HEK293 (cell line): ENCODE results near the gene ABR.
A peak's percentile ranks its signal among the peaks of the same experiment; 100 is the strongest.
"Not testable (repeated sequence)": the region's sequence is repeated elsewhere in the genome, so short reads cannot be mapped to it uniquely, and the experiment has no call there.

Experiments
- CTCF ChIA-PET: fragments of 350-600 bp; formaldehyde crosslinking; extraction: SDS; loops from one replicate; lab custom pipeline; 2021; ENCODE audit warnings: antibody characterized with exemption; lab: Yijun Ruan, JAX
- POLR2A ChIA-PET: fragments of 300-600 bp; formaldehyde crosslinking; extraction: SDS; loops from one replicate; lab custom pipeline; 2020; ENCODE audit warnings: antibody characterized with exemption, inconsistent platforms; lab: Yijun Ruan, JAX
- H3K27ac ChIP-seq: fragments of 200-500 bp; sonication (Bioruptor generic); 2 replicates; pipeline ENCODE4 v1.5.1; 2014; ENCODE audit warnings: low read depth, low read length, control low read depth, inconsistent platforms; ENCODE audit errors: extremely low read depth
- H3K36me3 ChIP-seq, 2 experiments: fragments of 200-500 bp in 1 of 2; sonication (Bioruptor generic) in 1 of 2; 1 replicate in 1 of 2; 2 replicates in 1 of 2; pipeline ENCODE4 v1.5.1; 2014 to 2017; ENCODE audit warnings: inconsistent platforms in 2 of 2, low read length in 2 of 2; ENCODE audit not compliant: control insufficient read depth in 2 of 2, insufficient read depth in 1 of 2
- H3K4me1 ChIP-seq: fragments of 200-500 bp; sonication (Bioruptor generic); 2 replicates; pipeline ENCODE4 v1.5.1; 2014; ENCODE audit warnings: mild to moderate bottlenecking, low read length, inconsistent platforms; ENCODE audit not compliant: control insufficient read depth, insufficient read depth
- H3K4me3 ChIP-seq: 2 replicates; pipeline ENCODE4 v1.5.1; 2011; ENCODE audit warnings: low read depth, mild to moderate bottlenecking, control low read depth, low read length, moderate library complexity
- H3K9me3 ChIP-seq: fragments of 200-500 bp; sonication (Bioruptor generic); 2 replicates; pipeline ENCODE4 v1.5.1; 2014; ENCODE audit warnings: low read depth, low read length, inconsistent platforms; ENCODE audit not compliant: control insufficient read depth, insufficient read depth
- EGR2 ChIP-seq: fragments of 450-650 bp; formaldehyde crosslinking; IDR thresholded peaks from 2 replicates; pipeline ENCODE4 v1.5.1; 2016; ENCODE audit warnings: low read depth, missing biosample characterization, missing genetic modification characterization
- FEZF1 ChIP-seq: fragments of 450-650 bp; formaldehyde crosslinking; IDR thresholded peaks from 2 replicates; pipeline ENCODE4 v1.5.1; 2016; ENCODE audit warnings: missing biosample characterization, missing genetic modification characterization
- KLF1 ChIP-seq: fragments of 450-650 bp; formaldehyde crosslinking; IDR thresholded peaks from 2 replicates; pipeline ENCODE4 v1.5.1; 2016; ENCODE audit warnings: missing biosample characterization, missing genetic modification characterization
- KLF16 ChIP-seq: fragments of 450-650 bp; formaldehyde crosslinking; IDR thresholded peaks from 2 replicates; pipeline ENCODE4 v1.5.1; 2017; ENCODE audit warnings: missing biosample characterization, missing genetic modification characterization
- OSR2 ChIP-seq: fragments of 450-650 bp; formaldehyde crosslinking; IDR thresholded peaks from 2 replicates; pipeline ENCODE4 v1.5.1; 2016; ENCODE audit warnings: missing biosample characterization, missing genetic modification characterization
- RBAK ChIP-seq: fragments of 450-650 bp; formaldehyde crosslinking; IDR thresholded peaks from 2 replicates; pipeline ENCODE4 v1.5.1; 2016; ENCODE audit warnings: missing biosample characterization, missing genetic modification characterization
- ZBTB17 ChIP-seq: fragments of 450-650 bp; formaldehyde crosslinking; IDR thresholded peaks from 2 replicates; pipeline ENCODE4 v1.5.1; 2016; ENCODE audit warnings: missing biosample characterization, missing genetic modification characterization
- ZNF121 ChIP-seq: fragments of 450-650 bp; formaldehyde crosslinking; IDR thresholded peaks from 2 replicates; pipeline ENCODE4 v1.5.1; 2016; ENCODE audit warnings: missing biosample characterization, missing genetic modification characterization
- ZNF585B ChIP-seq: fragments of 450-650 bp; formaldehyde crosslinking; IDR thresholded peaks from 2 replicates; pipeline ENCODE4 v1.5.1; 2016; ENCODE audit warnings: missing biosample characterization, missing genetic modification characterization
- ZNF600 ChIP-seq: fragments of 450-650 bp; formaldehyde crosslinking; IDR thresholded peaks from 2 replicates; pipeline ENCODE4 v1.5.1; 2016; ENCODE audit warnings: missing biosample characterization, missing genetic modification characterization
- TF ChIP-seq, protein P1 (sequence below): fragments of 450-650 bp; formaldehyde crosslinking; IDR thresholded peaks from 2 replicates; pipeline ENCODE4 v1.5.1; 2016; ENCODE audit warnings: missing biosample characterization, missing genetic modification characterization

Gene ABR

DNA sequence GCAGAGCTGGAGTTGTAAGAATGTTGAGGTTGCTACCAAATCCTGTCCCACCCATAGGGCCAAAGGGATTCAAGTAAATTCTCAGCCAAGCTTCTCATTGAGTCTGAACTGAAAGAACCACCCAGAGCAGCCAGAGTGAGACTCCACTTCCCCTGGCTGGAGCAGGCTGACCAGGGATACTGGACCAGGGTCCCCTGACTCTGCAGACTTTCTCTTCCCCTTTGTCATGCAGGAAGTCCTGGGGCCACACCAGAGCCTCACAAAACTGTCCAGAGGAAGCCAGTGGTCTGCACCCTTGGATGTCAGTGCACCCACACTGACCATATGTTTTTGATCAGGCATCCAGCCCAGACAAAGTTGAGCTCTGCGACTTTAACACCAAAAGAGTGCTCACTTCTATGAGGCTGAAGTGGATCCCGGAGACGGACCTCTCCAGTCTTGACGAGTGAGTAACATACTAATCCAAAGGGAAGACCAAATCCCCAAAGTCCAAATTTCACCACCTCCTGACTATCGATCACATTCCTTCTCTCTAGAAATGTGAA lies 204.3 kb downstream of the ABR start:
- H3K27ac ChIP-seq: no peak overlapping the region
- CTCF ChIA-PET: interaction anchor here (0.5 to 2.5 kb wide), 5 partner anchors 10 to 223 kb away, joined by 3 to 6 read pairs (median 3); no protein-coding TSS in a partner anchor
- no peaks in the 10 kb centered on the region for H3K9me3 ChIP-seq
- H3K36me3 ChIP-seq: no peaks in the 10 kb centered on the region
- no peak overlapping the region for H3K4me3 ChIP-seq
- peaks cover 12% of the 10 kb centered on the region for H3K4me1 ChIP-seq
- POLR2A ChIA-PET: interaction anchor here (0.6 to 2.2 kb wide), 2 partner anchors 16 to 43 kb away, joined by 3 to 5 read pairs; no protein-coding TSS in a partner anchor
- TF ChIP-seq ZNF600: 0 out of 2 replicates have a peak, but pooled peaks have one; percentile 29
- no peak for TF ChIP-seq RBAK (tag by site-specific recombination)
- TF ChIP-seq, all 188 proteins: peak for 1

DNA sequence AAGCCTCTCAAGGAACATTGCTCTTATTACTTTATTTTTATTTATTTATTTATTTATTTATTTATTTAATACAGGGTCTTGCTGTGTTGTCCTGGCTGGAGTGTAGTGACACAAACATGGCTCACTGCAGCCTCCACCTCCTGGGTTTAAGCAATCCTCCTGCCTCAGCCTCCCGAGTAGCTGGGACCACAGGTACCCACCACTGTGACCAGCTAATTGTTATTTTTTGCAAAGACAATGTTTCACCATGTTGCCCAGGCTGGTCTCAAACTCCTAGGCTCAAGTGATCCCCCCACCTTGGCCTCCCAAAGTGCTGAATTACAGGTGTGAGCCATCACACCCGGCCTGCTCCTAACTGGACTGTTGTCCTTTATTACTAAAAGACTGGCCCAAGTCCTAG lies 205.0 kb downstream of the ABR start:
- H3K4me1 ChIP-seq: peaks cover 17% of the 10 kb centered on the region
- H3K9me3 ChIP-seq, H3K27ac ChIP-seq, H3K4me3 ChIP-seq, H3K36me3 ChIP-seq: not testable (repeated sequence)
- ChIA-PET POLR2A (interaction anchor here (0.6 to 1.4 kb wide), 2 partner anchors 15 to 18 kb away, joined by 3 to 5 read pairs; no protein-coding TSS in a partner anchor), CTCF (interaction anchor here (0.5 to 1.9 kb wide), 7 partner anchors 8 to 609 kb away, joined by 3 to 6 read pairs (median 4); no protein-coding TSS in a partner anchor)
- 0 out of 2 replicates have a peak, but pooled peaks have one; percentile 52 for TF ChIP-seq ZNF121 (tag by site-specific recombination)

- peaks cover 27% of the 10 kb centered on the region for H3K4me1 ChIP-seq
- H3K9me3 ChIP-seq: no peaks in the 10 kb centered on the region
- no peaks in the 10 kb centered on the region; a peak in 1 of 3 replicates for H3K36me3 ChIP-seq
- TF ChIP-seq KLF16 (tag by site-specific recombination): no peak
- 0 out of 2 replicates have a peak, but pooled peaks have one; percentile 13 for TF ChIP-seq OSR2 (tag by site-specific recombination)
- TF ChIP-seq KLF1 (tag by site-specific recombination): 0 out of 2 replicates have a peak, but pooled peaks have one; percentile 27
- no peak for TF ChIP-seq ZNF585B (tag by site-specific recombination)
- peak; percentile 19; the same call in 1 of the 2 replicates for TF ChIP-seq EGR2 (tag by site-specific recombination)
- TF ChIP-seq, all 188 proteins: peak for 3
- ChIA-PET POLR2A (interaction anchor here (0.6 to 1.6 kb wide), 7 partner anchors 16 to 708 kb away, joined by 3 to 9 read pairs (median 6); no protein-coding TSS in a partner anchor), CTCF (interaction anchor here (1.7 to 1.9 kb wide), 2 partner anchors 94 to 177 kb away, joined by 5 to 6 read pairs; no protein-coding TSS in a partner anchor)
- H3K4me3 ChIP-seq: no peak overlapping the region
- no peak overlapping the region for H3K27ac ChIP-seq
Observed at GRCh38 chr17:973053-973452, 206.7 kb downstream of the ABR start.

DNA sequence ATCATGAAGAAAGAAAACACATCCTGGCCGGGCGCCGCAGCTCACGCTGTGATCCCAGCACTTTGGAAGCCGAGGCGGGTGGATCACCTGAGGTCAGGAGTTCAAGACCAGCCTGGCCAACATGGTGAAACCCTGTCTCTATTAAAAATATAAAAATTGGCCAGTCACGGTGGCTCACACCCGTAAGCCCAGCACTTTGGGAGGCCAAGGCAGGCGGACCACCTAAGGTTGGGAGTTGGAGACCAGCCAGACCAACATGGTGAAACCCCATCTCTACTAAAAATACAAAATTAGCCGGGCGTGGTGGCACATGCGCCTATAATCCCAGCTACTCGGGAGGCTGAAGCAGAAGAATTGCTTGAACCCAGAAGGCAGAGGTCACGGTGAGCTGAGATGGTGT lies 207.9 kb downstream of the ABR start:
- POLR2A ChIA-PET, H3K9me3 ChIP-seq, CTCF ChIA-PET, H3K4me3 ChIP-seq, H3K36me3 ChIP-seq, H3K27ac ChIP-seq: not testable (repeated sequence)
- peaks cover 21% of the 10 kb centered on the region for H3K4me1 ChIP-seq

DNA sequence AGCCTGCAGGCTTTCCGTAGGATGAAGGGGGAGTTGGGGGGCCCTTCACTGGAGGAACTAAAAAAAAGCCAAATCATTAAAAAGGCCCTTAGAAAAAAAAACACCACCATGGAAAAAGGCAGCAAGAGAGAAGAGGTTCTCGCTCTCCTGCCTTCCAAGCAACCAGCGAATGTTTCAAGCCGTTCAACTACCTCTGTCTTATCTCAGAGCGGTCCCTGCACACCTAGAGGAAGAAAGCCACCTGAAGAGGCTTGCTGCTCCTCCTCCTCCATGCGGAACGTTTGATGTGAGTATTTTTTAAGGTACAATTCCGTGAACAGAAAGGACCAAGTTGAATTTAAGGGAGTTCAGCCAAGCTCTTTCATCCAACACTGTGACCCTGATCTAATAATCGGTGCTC lies 209.4 kb downstream of the ABR start:
- peak; percentile 91 for TF ChIP-seq ZBTB17 (tag by site-specific recombination)
- TF ChIP-seq FEZF1 (tag by site-specific recombination): 0 out of 2 replicates have a peak, but pooled peaks have one; percentile 13
- TF ChIP-seq, protein P1, sequence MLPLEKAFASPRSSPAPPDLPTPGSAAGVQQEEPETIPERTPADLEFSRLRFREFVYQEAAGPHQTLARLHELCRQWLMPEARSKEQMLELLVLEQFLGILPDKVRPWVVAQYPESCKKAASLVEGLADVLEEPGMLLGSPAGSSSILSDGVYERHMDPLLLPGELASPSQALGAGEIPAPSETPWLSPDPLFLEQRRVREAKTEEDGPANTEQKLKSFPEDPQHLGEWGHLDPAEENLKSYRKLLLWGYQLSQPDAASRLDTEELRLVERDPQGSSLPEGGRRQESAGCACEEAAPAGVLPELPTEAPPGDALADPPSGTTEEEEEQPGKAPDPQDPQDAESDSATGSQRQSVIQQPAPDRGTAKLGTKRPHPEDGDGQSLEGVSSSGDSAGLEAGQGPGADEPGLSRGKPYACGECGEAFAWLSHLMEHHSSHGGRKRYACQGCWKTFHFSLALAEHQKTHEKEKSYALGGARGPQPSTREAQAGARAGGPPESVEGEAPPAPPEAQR (tag by site-specific recombination): no peak
- TF ChIP-seq, all 188 proteins: peak for 2
- POLR2A ChIA-PET: interaction anchor here (1.2 to 1.6 kb wide), 2 partner anchors 9 to 13 kb away, joined by 3 to 4 read pairs; partner anchors contain the start of gene NXN
- H3K36me3 ChIP-seq: no peaks in the 10 kb centered on the region; a peak in 1 of 3 replicates
- no peaks in the 10 kb centered on the region for H3K9me3 ChIP-seq
- H3K27ac ChIP-seq: peak overlapping the region; percentile 18; the same call in 1 of the 2 replicates
- no peak overlapping the region for H3K4me3 ChIP-seq
- CTCF ChIA-PET: interaction anchor here (0.7 to 1.5 kb wide), 4 partner anchors 10 to 110 kb away, joined by 3 to 4 read pairs (median 4); no protein-coding TSS in a partner anchor
- H3K4me1 ChIP-seq: peaks cover 24% of the 10 kb centered on the region
